GM19238 (cell line): ENCODE results near the gene NXNL2.

Source experiments
- DNase-seq: peaks from one replicate; pipeline ENCODE4 v3.0.0; 2011; ENCODE audit warnings: low spot score; ENCODE audit not compliant: insufficient read length

The NXNL2 gene

DNA sequence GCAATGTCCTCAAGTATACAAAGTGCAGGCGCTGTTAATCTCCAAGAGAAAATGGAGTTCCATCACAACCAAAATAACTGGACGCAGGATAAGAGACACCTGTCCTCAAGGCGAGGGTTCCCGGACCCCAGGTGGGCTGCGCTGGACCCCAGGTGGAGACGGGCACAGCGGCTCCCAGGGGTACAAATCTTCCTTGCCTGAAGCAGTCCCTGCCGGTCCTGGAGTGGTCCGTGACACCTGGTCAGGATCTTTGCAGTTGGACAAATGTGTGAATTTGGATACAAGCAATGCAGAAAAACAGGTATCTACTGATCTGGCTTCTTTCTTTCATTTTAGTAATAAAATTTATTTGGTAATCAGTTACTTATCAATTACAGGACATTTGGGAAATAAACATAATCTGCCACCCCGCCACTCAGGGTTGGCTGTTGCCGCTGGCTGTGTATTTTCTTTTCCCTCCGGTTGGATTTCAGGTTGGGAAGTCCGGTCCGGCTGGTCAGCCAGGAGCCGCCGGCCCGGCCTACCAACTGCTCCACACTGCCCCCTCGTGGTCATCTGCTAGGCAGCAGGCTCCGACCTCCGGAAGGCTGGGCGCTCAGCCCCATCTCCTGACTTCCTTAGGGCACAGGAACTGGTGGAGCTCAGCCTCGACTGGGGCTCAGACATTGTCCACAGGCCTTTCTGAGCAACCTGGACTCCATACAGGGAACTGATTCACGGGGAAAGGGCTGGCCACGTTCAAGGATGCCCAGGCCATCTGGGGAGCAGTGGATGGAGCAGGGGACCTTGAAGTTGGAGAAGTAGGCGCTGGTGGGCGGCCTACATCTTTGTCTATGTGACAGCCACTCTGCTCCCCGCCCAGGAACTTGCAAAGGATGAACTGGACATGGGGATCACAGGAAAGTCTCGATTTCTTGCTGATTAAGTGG is 43.4 kb downstream of the NXNL2 start:
- peak; percentile 55 for DNase-seq

DNA sequence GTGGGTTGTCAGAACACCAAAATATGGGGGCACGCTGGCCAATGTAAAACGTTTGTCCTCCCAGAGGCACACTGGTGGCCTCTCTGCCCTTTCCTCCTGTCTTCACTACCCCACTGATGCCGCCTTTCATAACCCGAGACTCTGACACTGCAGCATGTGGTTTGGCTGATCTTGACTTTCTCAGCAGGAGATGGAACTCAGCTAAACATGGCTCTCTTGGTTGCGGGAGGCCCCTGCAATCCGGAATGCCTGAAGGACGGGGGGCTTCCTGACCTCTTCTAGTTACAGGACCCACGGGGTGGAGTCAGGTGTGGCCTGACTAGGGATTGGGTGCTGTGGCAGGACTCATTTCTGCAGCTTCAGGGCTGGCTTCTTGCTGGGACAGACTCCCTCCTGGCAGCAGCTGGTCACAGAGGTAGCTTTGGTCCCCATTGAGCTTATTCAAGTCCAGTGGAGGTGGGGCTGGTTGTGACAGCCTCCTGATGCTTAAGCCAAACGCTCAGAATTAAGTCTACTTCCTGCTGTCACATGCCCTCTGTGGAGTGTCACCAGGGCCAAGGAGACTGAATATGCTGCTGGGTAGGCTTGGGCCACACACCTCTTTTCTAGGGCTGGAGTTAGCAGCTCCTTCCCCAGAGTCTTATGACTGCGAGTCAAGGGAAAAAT is 44.2 kb downstream of the NXNL2 start:
- no peak for DNase-seq

DNA sequence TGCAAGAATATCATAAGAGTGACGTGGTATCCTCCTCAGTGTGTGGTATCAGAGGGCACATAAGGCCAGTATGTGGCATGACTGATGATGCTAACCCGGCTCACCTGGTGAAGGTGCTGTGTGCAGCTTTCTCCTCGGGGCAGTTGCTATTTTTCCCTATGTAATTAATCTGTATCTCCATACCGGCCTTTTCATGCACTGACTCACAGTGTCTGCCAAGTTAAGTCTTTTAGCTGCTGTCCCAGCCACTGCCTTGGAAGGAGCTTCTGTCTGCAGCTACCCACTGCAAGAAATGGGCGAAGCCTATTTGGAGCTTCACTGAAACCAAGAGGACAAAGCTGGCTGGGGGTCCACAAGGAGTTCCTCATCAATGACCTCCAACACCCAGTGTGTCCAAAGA is 46.0 kb downstream of the NXNL2 start:
- no peak for DNase-seq

DNA sequence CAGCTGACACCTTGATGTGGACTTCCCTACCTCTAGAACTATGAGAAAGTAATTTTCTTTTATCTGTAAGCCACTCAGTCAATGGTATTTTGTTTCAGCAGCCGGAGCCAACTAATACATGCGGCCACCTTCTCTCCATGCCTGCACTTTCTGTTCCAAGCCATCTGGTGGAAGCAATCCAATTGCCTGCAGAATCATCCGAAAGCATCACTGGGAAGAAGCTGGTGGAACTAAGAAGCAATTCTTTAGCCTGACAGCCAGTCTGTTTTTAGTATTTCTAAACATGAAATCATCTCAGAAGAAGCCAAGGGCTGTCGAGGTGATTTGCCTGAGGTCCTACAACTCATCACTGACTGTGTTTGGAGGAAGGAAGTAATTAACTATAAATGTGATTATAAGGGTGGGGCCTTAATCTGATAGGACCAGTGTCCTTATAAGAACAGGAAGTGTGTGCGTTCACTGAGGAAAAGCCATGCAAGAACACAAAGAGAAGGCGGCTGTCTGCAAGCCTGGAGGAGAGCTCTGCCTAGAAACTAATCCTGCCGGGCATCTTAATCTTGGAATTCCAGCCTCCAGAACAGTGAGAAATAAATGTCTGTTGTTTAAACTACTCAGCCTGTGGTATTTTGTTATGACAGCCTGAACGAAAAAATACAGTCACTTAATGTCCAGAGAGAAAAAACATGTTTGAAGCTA is 49.1 kb downstream of the NXNL2 start:
- DNase-seq, result no peak

DNA sequence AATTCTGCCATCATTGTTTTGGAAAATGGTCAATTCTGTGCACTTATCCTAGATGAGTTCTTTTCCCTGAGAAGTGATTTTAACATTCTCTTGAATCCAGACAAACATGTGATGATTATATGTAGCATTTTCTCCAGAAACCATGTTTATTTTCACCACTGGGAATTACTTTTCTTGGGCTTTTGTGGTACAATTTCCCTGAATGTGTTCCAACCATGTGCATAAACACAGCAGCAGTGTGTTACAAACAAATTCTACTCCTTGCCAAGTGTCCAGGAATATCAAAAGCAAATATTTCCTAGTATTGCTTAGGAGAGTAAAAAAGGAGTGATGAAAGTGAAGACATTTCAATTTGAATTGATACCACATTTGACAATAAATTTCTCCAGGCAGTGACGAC is 50.4 kb downstream of the NXNL2 start:
- no peak for DNase-seq

DNA sequence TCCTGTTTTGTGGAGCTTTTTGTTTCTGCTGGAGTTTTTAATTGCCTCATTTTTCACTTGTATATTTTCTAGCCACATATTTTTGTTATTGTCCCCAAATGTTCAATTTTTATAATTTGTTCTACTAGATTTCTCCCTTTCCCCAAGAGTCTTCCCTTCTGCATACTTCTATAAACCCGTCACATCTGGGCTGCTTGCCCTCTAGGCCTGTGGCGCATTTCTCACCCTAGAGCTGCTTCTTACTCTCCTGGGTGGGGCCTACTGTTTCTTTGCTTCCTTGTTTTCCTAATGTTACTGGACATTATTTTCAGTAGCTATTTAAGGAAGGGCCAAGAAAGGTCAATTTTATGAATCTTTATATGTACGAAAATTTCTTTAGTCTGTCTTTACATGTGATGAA is 51.5 kb downstream of the NXNL2 start:
- no peak for DNase-seq

DNA sequence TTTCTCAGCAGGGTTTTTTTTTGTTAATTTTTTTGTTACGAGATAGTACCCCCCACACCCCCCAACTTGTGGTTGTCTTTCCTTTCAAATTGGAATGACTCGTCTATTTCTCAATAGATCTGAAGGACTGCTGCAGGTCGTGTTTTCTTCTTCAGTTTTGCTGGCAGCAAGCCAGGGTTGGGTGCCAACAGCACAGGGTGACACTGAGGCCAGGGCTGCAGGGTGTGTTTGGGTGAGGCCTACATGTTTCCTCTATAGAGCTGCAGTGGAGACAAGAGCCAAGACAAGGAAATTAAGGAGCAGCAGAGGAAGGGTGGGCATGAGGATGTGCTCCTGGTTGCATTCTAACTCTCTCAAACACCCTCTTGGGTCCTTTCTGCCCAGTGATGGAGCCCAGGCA is 52.2 kb downstream of the NXNL2 start:
- DNase-seq, result no peak

DNA sequence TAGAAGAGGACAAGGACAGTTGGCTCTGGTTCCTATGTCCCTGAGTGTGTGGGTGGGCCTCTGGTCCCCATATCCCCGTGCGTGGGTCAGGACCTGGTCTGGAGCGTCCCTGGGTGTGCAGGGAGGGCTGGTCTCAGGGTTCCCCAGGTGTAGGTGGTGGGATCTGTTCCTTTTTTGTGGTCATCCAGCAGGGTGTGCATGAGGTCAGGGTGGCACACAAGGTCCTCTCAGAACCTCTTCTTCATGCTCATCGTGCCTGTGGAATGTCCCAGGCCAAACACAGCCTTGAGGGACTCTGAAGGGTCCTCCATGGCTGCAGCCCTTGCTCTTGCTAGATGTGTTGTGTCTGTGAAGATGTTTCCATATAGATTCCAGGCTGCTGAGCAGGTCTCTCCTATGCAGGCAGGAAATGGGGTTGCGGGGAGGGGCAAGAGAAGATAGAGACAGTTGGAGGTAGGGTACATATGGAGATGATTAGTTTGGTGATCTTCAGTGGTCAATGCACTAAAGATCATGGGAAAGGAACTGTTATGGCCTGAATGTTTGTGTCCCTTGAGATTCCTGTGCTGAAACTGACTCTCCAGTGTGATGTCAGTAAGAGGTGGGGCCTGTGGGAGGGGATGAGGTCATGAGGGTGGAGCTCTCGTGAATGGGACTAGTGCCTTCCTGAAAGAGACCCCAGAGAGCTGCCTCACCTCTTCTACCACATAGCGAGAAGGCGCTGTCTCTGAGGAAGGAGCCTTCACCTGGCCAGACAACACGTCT is 53.1 kb downstream of the NXNL2 start:
- DNase-seq, result no peak

DNA sequence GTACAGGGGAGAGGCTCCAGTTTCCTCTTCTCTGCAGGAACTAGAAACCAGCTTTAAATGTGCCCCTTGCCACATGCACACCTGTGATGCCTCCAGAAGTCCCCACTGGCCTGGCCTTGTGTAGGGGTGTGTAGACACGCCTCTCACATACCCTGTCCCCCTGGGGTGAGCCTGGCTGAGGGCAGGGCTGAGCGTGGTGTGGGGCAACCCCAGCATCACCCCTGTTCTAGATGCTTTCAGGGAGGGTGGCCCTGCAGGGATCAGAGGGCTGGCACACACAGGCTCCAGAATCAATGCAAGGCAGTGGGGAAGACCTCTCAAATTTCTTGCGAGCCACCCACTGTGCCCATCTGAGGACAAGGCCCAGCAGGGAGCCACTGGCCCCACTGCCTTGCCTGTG is 54.7 kb downstream of the NXNL2 start:
- DNase-seq, result no peak

DNA sequence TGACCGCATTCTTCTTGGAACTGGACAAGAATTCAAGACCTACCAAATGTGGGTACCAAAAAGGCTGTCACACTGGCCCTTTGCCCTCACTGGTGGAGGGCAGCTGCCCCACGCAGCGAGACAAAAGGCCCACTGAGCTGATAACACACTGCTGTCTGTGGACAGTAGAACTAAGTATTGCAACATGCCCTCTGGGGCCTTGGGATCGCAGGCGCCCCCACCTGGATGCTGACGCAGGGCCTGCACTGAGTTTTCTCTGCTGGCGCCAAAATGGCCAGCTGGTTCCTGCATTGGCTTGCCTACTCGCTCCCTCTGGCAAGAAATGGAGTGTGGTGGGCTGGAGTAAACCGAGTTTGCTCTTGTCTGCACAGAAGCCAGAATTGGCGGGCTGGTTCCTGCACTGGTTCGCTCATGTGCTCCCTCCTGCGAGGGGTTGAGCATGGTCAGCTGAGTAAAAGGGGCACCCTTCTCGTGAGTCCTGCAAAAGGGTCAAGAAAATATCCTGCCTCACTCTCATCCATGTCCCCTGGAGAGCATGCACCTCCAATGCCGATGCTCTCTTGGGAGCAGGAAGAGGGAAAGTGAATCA is 55.7 kb downstream of the NXNL2 start:
- DNase-seq, result no peak

DNA sequence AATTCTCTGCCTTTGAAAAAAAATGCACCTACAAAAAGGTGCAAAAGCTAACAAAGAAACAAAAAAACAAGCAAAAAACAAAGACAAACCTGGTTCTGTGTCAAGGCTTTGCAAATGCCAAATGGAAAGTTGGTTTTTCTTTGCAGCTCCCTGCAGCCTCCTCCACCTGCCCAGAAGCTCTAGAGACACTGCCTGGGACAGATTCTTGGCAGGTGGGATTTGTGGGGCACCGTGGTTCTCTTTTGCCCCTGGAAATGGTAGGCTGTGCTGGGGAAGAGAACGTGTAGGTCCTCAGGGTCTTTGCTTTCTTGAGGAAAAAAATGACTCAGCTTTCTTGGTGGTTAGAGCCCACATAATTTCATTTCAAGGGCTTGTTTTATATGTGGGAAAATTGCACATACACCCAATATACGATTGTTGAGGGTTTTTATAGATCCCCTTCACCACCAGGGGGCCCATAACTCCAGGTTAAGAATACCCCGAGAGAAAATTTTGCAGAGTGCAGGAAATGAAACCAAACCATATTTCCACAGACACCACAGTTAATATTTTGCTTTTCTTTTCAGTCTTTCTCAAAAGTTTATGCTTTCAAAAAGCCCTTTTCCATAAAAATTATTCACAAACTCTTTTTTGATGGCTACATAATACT is 58.7 kb downstream of the NXNL2 start:
- peak; percentile 29 for DNase-seq
